GM12878 (cell line): Measurements from ENCODE around the gene ETV6. TPM values are rescaled to one million over a fixed set of nuclear protein-coding genes. Genes with fewer than 3 reads are reported as not detected.

ENCODE experiments used
- CBX3 ChIP-seq: fragments of 200-600 bp; sonication (generic); IDR thresholded peaks from 2 replicates; pipeline ENCODE4 v1.6.1; 2016; ENCODE audit warnings: low read depth, borderline replicate concordance
- CEBPZ ChIP-seq: fragments of 150-350 bp; IDR thresholded peaks from 2 replicates; pipeline ENCODE4 v1.6.1; 2016; ENCODE audit warnings: low read depth, low read length
- CHD1 ChIP-seq: IDR thresholded peaks from 2 replicates; pipeline ENCODE4 v1.6.1; 2012; ENCODE audit warnings: low read depth, low read length, improper control_type of control experiment
- CREM ChIP-seq: IDR thresholded peaks from 2 replicates; pipeline ENCODE4 v1.6.1; 2014; ENCODE audit warnings: antibody characterized with exemption, low read depth
- E2F8 ChIP-seq: fragments of 450-650 bp; IDR thresholded peaks from 2 replicates; pipeline ENCODE4 v1.6.1; 2018; ENCODE audit warnings: mild to moderate bottlenecking, low read depth, moderate library complexity; ENCODE audit not compliant: partially characterized antibody
- EZH2 ChIP-seq: IDR thresholded peaks from 2 replicates; pipeline ENCODE4 v1.6.1; 2012; ENCODE audit warnings: low read depth, mild to moderate bottlenecking, control low read depth, inconsistent platforms, low read length, borderline replicate concordance; ENCODE audit not compliant: control insufficient read depth
- GABPA ChIP-seq: IDR thresholded peaks from 2 replicates; pipeline ENCODE4 v1.6.1; 2014; ENCODE audit warnings: antibody characterized with exemption, low read depth, mild to moderate bottlenecking, inconsistent platforms
- SIN3A ChIP-seq: IDR thresholded peaks from 2 replicates; pipeline ENCODE4 v1.6.1; 2012; ENCODE audit warnings: low read depth, low read length, improper control_type of control experiment
- SKIL ChIP-seq: fragments of 450-650 bp; IDR thresholded peaks from 2 replicates; pipeline ENCODE4 v1.6.1; 2017; ENCODE audit warnings: mild to moderate bottlenecking, low read depth, inconsistent platforms; ENCODE audit not compliant: poor library complexity, severe bottlenecking
- SMAD5 ChIP-seq: IDR thresholded peaks from 2 replicates; pipeline ENCODE4 v1.6.1; 2016; ENCODE audit warnings: antibody characterized with exemption, low read depth
- SREBF2 ChIP-seq: IDR thresholded peaks from 2 replicates; pipeline ENCODE4 v1.6.1; 2012; ENCODE audit warnings: mild to moderate bottlenecking, low read length
- TARDBP ChIP-seq: IDR thresholded peaks from 2 replicates; pipeline ENCODE4 v1.6.1; 2016; ENCODE audit warnings: borderline replicate concordance
- USF1 ChIP-seq: IDR thresholded peaks from 2 replicates; pipeline ENCODE4 v1.6.1; 2011; ENCODE audit warnings: borderline replicate concordance, low read depth, mild to moderate bottlenecking, moderate library complexity, mixed read lengths, low read length; ENCODE audit not compliant: insufficient read depth; ENCODE audit errors: extremely low read length
- ZBTB11 ChIP-seq: fragments of 450-650 bp; formaldehyde crosslinking; IDR thresholded peaks from 2 replicates; pipeline ENCODE4 v1.5.0; 2022; ENCODE audit warnings: mild to moderate bottlenecking, missing genetic modification characterization
- ZNF217 ChIP-seq: fragments of 450-650 bp; IDR thresholded peaks from 2 replicates; pipeline ENCODE4 v1.6.1; 2017; ENCODE audit warnings: antibody characterized with exemption, mild to moderate bottlenecking
- ZNF24 ChIP-seq: fragments of 450-650 bp; IDR thresholded peaks from 2 replicates; pipeline ENCODE4 v1.6.1; 2017; ENCODE audit warnings: antibody characterized with exemption, mild to moderate bottlenecking
- polyA plus RNA-seq, 11 experiments: library from polyadenylated mRNA; depleted of rRNA in 4 of 11; unstranded in 6 of 11; stranded (reverse) in 5 of 11; fragments of >200 nt; fragmentation: Nextera tagmentation in 4 of 11; fragmentation: Illumina TruSeq in 1 of 11; extraction: Ambion mirVana in 4 of 11; extraction: Trizol in 1 of 11; gene quantifications; 1 replicate in 1 of 11; 2 replicates in 10 of 11; pipeline versions ENCODE4 v1.2.1 to v1.2.3, GENCODE V29; 2011 to 2016; ENCODE audit warnings: inconsistent platforms in 2 of 11, missing spikeins in 2 of 11, low read depth in 1 of 11
- total RNA-seq, 4 experiments: library from RNA; depleted of rRNA in 3 of 4; stranded (reverse); fragments of >200 nt in 3 of 4; fragmentation: Illumina TruSeq in 1 of 4; extraction: Trizol in 1 of 4; gene quantifications; 2 replicates each; pipeline versions ENCODE4 v1.2.1 to v1.2.3, GENCODE V29; 2013 to 2021

ETV6 gene
- total and polyA plus RNA-seq, 10 of the 15 experiments (the other 5 are each of a cell fraction or from before 2014, with no cell fraction given), result 6.6 to 74.8 (median 24.6) TPM

- TF ChIP-seq ZBTB11 (CRISPR knock-in tag) (0 out of 2 replicates have a peak, but pooled peaks have one; percentile 2), CEBPZ (no peak), CREM (no peak), CBX3 (no peak), USF1 (no peak), CHD1 (0 out of 2 replicates have a peak, but pooled peaks have one; percentile 16), GABPA (no peak), E2F8 (no peak), SMAD5 (no peak), SIN3A (no peak; the same call in 1 of the 2 replicates), ZNF217 (no peak), EZH2 (no peak), TARDBP (no peak), SREBF2 (no peak), ZNF24 (no peak; the same call in 1 of the 2 replicates), SKIL (peak; percentile 16)
Observed at GRCh38 chr12:11652351-11653040, 3.0 kb downstream of the ETV6 start (continued).
